Sigmoid colon (tissue), 7 donors: ENCODE measurements around the gene SNF8. TPM values are rescaled to one million over a fixed set of nuclear protein-coding genes. Genes with fewer than 3 reads are reported as not detected.

Experiments used
- DNase-seq: peaks from one replicate; pipeline ENCODE4 v3.0.0-alpha.2; 2019
- H3K27ac ChIP-seq, 4 donors: fragments of 200-600 bp; sonication (generic); one replicate each; pipeline ENCODE4 v1.5.1; 2016 to 2019; ENCODE audit warnings: mild to moderate bottlenecking in 1 of 4
- H3K27me3 ChIP-seq, 3 donors: fragments of 200-600 bp; sonication (generic); one replicate each; pipeline ENCODE4 v1.5.1; 2019; ENCODE audit warnings: mild to moderate bottlenecking in 1 of 3
- H3K36me3 ChIP-seq, 4 donors: fragments of 200-600 bp; sonication (generic); one replicate each; pipeline ENCODE4 v1.5.1; 2016 to 2019
- H3K4me1 ChIP-seq, 4 donors: fragments of 200-600 bp; sonication (generic); one replicate each; pipeline ENCODE4 v1.5.1; 2017 to 2019
- H3K4me3 ChIP-seq, 4 donors: fragments of 200-600 bp; sonication (generic); one replicate each; pipeline ENCODE4 v1.5.1; 2017 to 2019; ENCODE audit warnings: mild to moderate bottlenecking in 2 of 4, moderate library complexity in 1 of 4
- H3K9me3 ChIP-seq, 4 donors: fragments of 200-600 bp in 3 of 4; sonication (generic) in 3 of 4; one replicate each; pipeline versions ENCODE4 v1.5.1 to v1.6.1; 2013 to 2019
- EP300 ChIP-seq, 4 donors: sonication (generic); formaldehyde crosslinking; IDR thresholded peaks; one replicate each; pipeline ENCODE4 v1.6.1; 2017; ENCODE audit warnings: antibody characterized with exemption in 4 of 4
- POLR2A ChIP-seq, 2 donors: fragments of 450-650 bp; IDR thresholded peaks; one replicate each; pipeline ENCODE4 v1.6.1; 2016; ENCODE audit warnings: antibody characterized with exemption in 2 of 2, mild to moderate bottlenecking in 2 of 2, moderate library complexity in 2 of 2
- POLR2AphosphoS5 ChIP-seq, 4 donors: sonication (generic); formaldehyde crosslinking; IDR thresholded peaks; one replicate each; pipeline ENCODE4 v1.6.1; 2017; ENCODE audit warnings: antibody characterized with exemption in 4 of 4
- WGBS, 2 donors: extraction: QIAGEN DNeasy Blood & Tissue Kit; methylation state at CpG; one replicate each; pipeline ENCODE4 v1.1.7; 2013; 5-methylcytosine and 5-hydroxymethylcytosine counted together
- intact Hi-C: fragments of 100-400 bp; cut with DNase I; formaldehyde crosslinking; loops from one replicate; pipeline ENCODE4 v1.15.1; 2023
- polyA plus RNA-seq, 3 donors: library from polyadenylated mRNA; stranded (reverse); fragments of 200-250 nt; gene quantifications; one replicate each; pipeline ENCODE4 v1.2.3, GENCODE V29; 2013
- small RNA-seq, 3 donors: library from RNA; depleted of rRNA; stranded (forward); fragments of <200 nt; gene quantifications; one replicate each; pipeline ENCODE3, GENCODE V24; 2016
- total RNA-seq, 4 donors: library from RNA; depleted of rRNA; stranded (reverse); fragments of >200 nt; gene quantifications; one replicate each; pipeline ENCODE4 v1.1.0, GENCODE V29; 2016
- TF ChIP-seq, protein P1 (sequence below), 4 experiments: fragments of 450-650 bp in 3 of 4; fragments of 200-600 bp in 1 of 4; IDR thresholded peaks; one replicate each; pipeline ENCODE4 v1.5.1; 2016 to 2019; ENCODE audit warnings: antibody characterized with exemption in 4 of 4, mild to moderate bottlenecking in 3 of 4, moderate library complexity in 2 of 4
- donor health status: healthy with polysubstance abuse.
- donor health status: Bipolar disorder and iron deficiency.
- donor health status: healthy.

SNF8 gene
- total and polyA plus RNA-seq, 7 donors = 74.1 to 174 (median 94.5) TPM

DNA sequence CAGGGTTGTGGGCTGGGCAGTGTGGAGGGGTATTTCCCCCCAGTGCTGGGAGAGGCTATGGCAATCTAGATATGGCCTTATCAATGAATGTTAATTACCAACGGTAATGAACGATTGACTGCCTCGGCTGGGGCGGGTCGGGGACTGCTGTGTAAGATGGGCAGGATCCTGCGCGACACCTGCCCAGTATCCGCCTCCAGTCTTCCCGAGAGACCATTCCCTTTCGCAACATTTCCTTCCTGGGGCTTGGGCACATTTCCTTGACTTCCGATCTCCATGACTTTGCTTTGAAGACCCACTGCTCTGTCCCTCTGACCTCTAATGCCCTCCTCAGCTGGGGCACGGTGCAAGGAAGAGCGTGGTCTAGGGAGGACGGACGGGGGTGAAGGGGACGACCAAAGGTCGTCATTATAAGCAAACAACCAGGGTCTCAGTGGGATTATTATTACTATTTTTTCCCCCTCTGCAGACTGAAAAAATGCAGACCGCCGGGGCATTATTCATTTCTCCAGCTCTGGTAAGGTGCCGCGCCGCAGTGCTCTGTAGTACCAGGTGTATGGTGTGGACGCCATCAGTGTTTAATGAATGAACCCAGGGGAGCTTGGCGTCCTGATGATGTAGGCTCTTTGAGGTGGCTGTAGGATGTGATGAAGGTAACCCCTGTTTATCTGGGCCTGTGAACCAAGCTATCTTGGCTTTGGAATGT lies 51.5 kb downstream of the SNF8 start:
- H3K27me3 ChIP-seq = no peaks in the 10 kb centered on the region
- intact Hi-C loops = loop anchor here (2.0 kb wide), 1 partner anchor 62 kb away; the partner anchor contains the start of gene CALCOCO2
- 1 to 2% methylated on average over 24 of the region's 24 CpGs for WGBS, 2 donors

DNA sequence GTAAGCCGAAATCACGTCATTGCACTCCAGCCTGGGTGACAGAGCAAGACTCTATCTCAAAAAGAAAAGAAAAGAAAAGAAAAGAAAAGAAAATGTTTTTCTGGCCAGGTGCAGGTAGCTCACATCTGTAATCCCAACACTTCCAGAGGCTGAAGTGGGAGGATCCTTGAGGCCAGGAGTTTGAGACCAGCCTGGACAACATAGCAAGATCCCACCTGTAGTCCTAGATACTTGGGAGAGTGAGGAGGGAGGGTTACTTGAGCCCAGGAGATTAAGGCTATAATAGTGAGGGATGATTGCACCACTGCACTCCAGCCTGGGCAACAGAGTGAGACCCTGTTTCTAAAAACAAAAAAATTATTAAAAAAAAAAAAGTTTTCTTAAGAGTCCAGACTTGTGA lies 54.6 kb downstream of the SNF8 start:
- 98 to 99% methylated on average over 2 of the region's 2 CpGs for WGBS, 2 donors
- TF ChIP-seq, protein P1, sequence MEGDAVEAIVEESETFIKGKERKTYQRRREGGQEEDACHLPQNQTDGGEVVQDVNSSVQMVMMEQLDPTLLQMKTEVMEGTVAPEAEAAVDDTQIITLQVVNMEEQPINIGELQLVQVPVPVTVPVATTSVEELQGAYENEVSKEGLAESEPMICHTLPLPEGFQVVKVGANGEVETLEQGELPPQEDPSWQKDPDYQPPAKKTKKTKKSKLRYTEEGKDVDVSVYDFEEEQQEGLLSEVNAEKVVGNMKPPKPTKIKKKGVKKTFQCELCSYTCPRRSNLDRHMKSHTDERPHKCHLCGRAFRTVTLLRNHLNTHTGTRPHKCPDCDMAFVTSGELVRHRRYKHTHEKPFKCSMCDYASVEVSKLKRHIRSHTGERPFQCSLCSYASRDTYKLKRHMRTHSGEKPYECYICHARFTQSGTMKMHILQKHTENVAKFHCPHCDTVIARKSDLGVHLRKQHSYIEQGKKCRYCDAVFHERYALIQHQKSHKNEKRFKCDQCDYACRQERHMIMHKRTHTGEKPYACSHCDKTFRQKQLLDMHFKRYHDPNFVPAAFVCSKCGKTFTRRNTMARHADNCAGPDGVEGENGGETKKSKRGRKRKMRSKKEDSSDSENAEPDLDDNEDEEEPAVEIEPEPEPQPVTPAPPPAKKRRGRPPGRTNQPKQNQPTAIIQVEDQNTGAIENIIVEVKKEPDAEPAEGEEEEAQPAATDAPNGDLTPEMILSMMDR (IDR thresholded peaks at IDR 0.05) = no peak
- TF ChIP-seq POLR2AphosphoS5 (IDR thresholded peaks at IDR 0.05) (no peak), POLR2A (IDR thresholded peaks at IDR 0.05) (no peak), EP300 (IDR thresholded peaks at IDR 0.05) (no peak)
- intact Hi-C loops = no loop called here

More for the DNA sequence above, 51.5 kb downstream of the SNF8 start:
- peak overlapping the region; percentile 80 to 85 (median 84) for H3K27ac ChIP-seq
- no peaks in the 10 kb centered on the region for H3K9me3 ChIP-seq
- TF ChIP-seq POLR2A (IDR thresholded peaks at IDR 0.05) (no peak), POLR2AphosphoS5 (IDR thresholded peaks at IDR 0.05) (no peak)
- no peak for DNase-seq
- peaks cover 0 to 21% (median 17%) of the 10 kb centered on the region in 4 donors for H3K4me1 ChIP-seq
- peak overlapping the region; percentile 70 to 90 (median 77) for H3K4me3 ChIP-seq
- H3K36me3 ChIP-seq = peaks cover 0 to 33% (median 12%) of the 10 kb centered on the region in 4 donors

DNA sequence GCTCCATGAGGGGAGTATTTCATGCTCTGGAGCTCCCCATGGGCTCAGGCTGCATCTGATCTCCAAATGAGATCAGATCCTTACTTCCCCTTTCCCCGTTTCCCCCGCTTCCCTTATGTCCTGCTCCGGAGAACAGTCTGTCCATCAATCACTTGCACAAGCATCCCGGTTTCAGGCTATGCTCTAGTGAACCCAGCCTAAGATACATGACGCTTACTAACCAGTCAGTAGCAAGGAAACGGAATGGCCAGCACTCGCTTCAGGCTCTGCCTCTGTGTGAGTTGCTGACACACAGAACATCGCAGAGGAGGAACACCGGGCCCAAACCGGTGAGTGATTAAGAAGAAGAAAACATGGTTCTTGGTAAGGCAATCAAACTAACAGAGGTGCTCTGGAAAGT lies 61.5 kb downstream of the SNF8 start:
- Histone ChIP-seq H3K4me3 (no peak overlapping the region), H3K36me3 (no peaks in the 10 kb centered on the region), H3K27ac (no peak overlapping the region), H3K9me3 (no peaks in the 10 kb centered on the region), H3K27me3 (no peaks in the 10 kb centered on the region), H3K4me1 (peaks cover 0 to 8% (median 4%) of the 10 kb centered on the region in 4 donors)
- TF ChIP-seq, protein P1 (IDR thresholded peaks at IDR 0.05) = no peak
- no peak for TF ChIP-seq POLR2A (IDR thresholded peaks at IDR 0.05)
- 78 to 89% methylated on average over 10 of the region's 10 CpGs for WGBS, 2 donors
- no peak for DNase-seq
- intact Hi-C loops = no loop called here

More for the DNA sequence above, 54.6 kb downstream of the SNF8 start:
- Histone ChIP-seq H3K4me1 (peaks cover 0 to 21% (median 18%) of the 10 kb centered on the region in 4 donors), H3K9me3 (no peaks in the 10 kb centered on the region), H3K4me3 (no peak overlapping the region), H3K27ac (no peak overlapping the region), H3K36me3 (peaks cover 0 to 8% (median under 1%) of the 10 kb centered on the region in 4 donors), H3K27me3 (no peaks in the 10 kb centered on the region)
- no peak for DNase-seq

DNA sequence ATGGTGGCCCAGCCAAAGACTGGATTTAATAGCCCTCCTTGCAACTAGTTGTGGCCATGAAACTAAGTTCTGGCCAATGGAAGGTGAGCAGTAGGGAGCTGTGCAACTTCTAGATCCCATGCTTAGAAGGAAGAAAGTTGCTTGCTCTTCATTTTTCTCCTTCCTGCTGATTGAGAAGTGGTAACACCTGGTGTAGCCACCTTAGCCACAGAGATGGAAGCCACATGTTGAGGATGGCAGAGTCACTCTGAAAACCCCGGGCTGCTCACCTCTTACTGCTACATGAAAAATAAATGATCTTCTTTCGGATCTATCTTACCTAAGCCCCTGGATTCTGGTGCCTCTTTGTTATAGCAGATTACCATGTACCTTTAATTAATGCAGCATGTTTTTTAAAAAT lies 62.4 kb downstream of the SNF8 start:
- Histone ChIP-seq H3K27ac (no peak overlapping the region), H3K36me3 (no peaks in the 10 kb centered on the region), H3K27me3 (no peaks in the 10 kb centered on the region), H3K4me1 (peaks cover 0 to 8% (median 4%) of the 10 kb centered on the region in 4 donors), H3K4me3 (no peak overlapping the region), H3K9me3 (no peaks in the 10 kb centered on the region)
- WGBS, 2 donors = 85 to 95% methylated on average over 2 of the region's 2 CpGs
- intact Hi-C loops = no loop called here
- TF ChIP-seq, protein P1 (IDR thresholded peaks at IDR 0.05) = no peak
- DNase-seq = no peak

Small RNA genes within 50 kb of the gene (small RNA-seq; reads per million reads assigned to genes)
- gene AC068531.1 = 0 reads per million in 3 donors
- gene RF00263 = 0 reads per million in 3 donors
- gene RF01210 = 0 reads per million in 3 donors
- 0 reads per million in 3 donors for gene RNU1-42P

Other genes with a start within 250 kb of the SNF8 start
- gene PRAC1, start 222.3 kb downstream of the SNF8 start, total RNA-seq = 10 to 100 TPM in 1 of 4 donors, 1 to 10 TPM in 1, not detected in 2; 9.1 to 13.5 TPM
- gene PRAC1, start 222.3 kb downstream of the SNF8 start, polyA plus RNA-seq = 100 to 1,000 TPM; 388 to 572 (median 408) TPM
- 1 to 10 TPM in 1 of 4 donors, not detected in 3; 2.1 TPM for gene PRAC2, start 221.7 kb downstream of the SNF8 start, total RNA-seq
- gene PRAC2, start 221.7 kb downstream of the SNF8 start, polyA plus RNA-seq = 10 to 100 TPM in 2 of 3 donors, 1 to 10 TPM in 1; 7.2 to 20.3 (median 17.5) TPM
- 1 to 10 TPM in 2 of 4 donors, under 1 TPM in 2; 0.36 to 1.5 (median 1.0) TPM for gene HOXB13, start 216.1 kb downstream of the SNF8 start, total RNA-seq
- 10 to 100 TPM; 19.4 to 49.2 (median 26.4) TPM for gene HOXB13, start 216.1 kb downstream of the SNF8 start, polyA plus RNA-seq
- gene TTLL6, start 127.6 kb downstream of the SNF8 start, total RNA-seq = under 1 TPM in 2 of 4 donors, not detected in 2; under 0.01 to 0.16 TPM
- 10 to 100 TPM in 1 of 3 donors, 1 to 10 TPM in 2; 3.5 to 10.5 (median 4.2) TPM for gene TTLL6, start 127.6 kb downstream of the SNF8 start, polyA plus RNA-seq
- gene CALCOCO2, start 113.8 kb downstream of the SNF8 start, total RNA-seq = 100 to 1,000 TPM; 130 to 198 (median 146) TPM
- gene CALCOCO2, start 113.8 kb downstream of the SNF8 start, polyA plus RNA-seq = 100 to 1,000 TPM in 1 of 3 donors, 10 to 100 TPM in 2; 90.4 to 103 (median 91.9) TPM
- 100 to 1,000 TPM in 2 of 4 donors, 10 to 100 TPM in 2; 92.7 to 148 (median 107) TPM for gene ATP5MC1, start 52.1 kb downstream of the SNF8 start, total RNA-seq
- gene ATP5MC1, start 52.1 kb downstream of the SNF8 start, polyA plus RNA-seq = 100 to 1,000 TPM; 454 to 612 (median 603) TPM
- gene UBE2Z, start 36.4 kb downstream of the SNF8 start, total RNA-seq = 10 to 100 TPM; 46.8 to 55.6 (median 51.4) TPM
- 10 to 100 TPM; 45.6 to 56.5 (median 51.1) TPM for gene UBE2Z, start 36.4 kb downstream of the SNF8 start, polyA plus RNA-seq
- not detected for gene GIP, start 23.8 kb upstream of the SNF8 start, total RNA-seq
- not detected for gene GIP, start 23.8 kb upstream of the SNF8 start, polyA plus RNA-seq
- under 1 TPM in 2 of 4 donors, not detected in 2; 0.14 to 0.36 TPM for gene IGF2BP1, start 52.5 kb upstream of the SNF8 start, total RNA-seq
- under 1 TPM in 1 of 3 donors, not detected in 2; 0.20 TPM for gene IGF2BP1, start 52.5 kb upstream of the SNF8 start, polyA plus RNA-seq
- not detected for gene B4GALNT2, start 187.9 kb upstream of the SNF8 start, total RNA-seq
- 1 to 10 TPM; 2.4 to 4.1 (median 3.9) TPM for gene B4GALNT2, start 187.9 kb upstream of the SNF8 start, polyA plus RNA-seq